Thyroid gland (tissue), 4 donors: ENCODE data around the gene IQSEC1. TPM values are rescaled to one million over a fixed set of nuclear protein-coding genes. Genes with fewer than 3 reads are reported as not detected.

ENCODE experiments used
- DNase-seq, 2 donors: peaks; one replicate each; pipeline ENCODE4 v3.0.0-alpha.2; 2019
- H3K27ac ChIP-seq, 3 donors: fragments of 200-600 bp; sonication (generic); 1 replicate in 2 of 3; 2 replicates in 1 of 3; pipeline ENCODE4 v1.5.1; 2016 to 2019; ENCODE audit warnings: mild to moderate bottlenecking in 1 of 3, moderate library complexity in 1 of 3
- H3K27me3 ChIP-seq: fragments of 200-600 bp; sonication (generic); one replicate; pipeline ENCODE4 v1.5.1; 2019
- H3K36me3 ChIP-seq, 2 donors: fragments of 200-600 bp; sonication (generic); one replicate each; pipeline ENCODE4 v1.5.1; 2016 to 2019
- H3K4me1 ChIP-seq, 2 donors: fragments of 200-600 bp; sonication (generic); one replicate each; pipeline ENCODE4 v1.5.1; 2017 to 2019
- H3K4me3 ChIP-seq, 3 donors: fragments of 200-600 bp; sonication (generic); replicated peaks in 1 of 3; 1 replicate in 2 of 3; 2 replicates in 1 of 3; pipeline ENCODE4 v1.5.1; 2016; ENCODE audit warnings: mild to moderate bottlenecking in 1 of 3
- H3K9me3 ChIP-seq: fragments of 200-600 bp; sonication (generic); one replicate; pipeline ENCODE4 v1.5.1; 2017
- CTCF ChIP-seq, 6 experiments: fragments of 200-600 bp in 3 of 6; fragments of 450-650 bp in 3 of 6; sonication (generic) in 3 of 6; IDR thresholded peaks; one replicate each; pipeline ENCODE4 v1.5.1; 2016 to 2019; ENCODE audit warnings: antibody characterized with exemption in 6 of 6, mild to moderate bottlenecking in 2 of 6, inconsistent platforms in 1 of 6, moderate library complexity in 1 of 6
- POLR2A ChIP-seq, 2 donors: fragments of 450-650 bp; IDR thresholded peaks; one replicate each; pipeline ENCODE4 v1.6.1; 2017; ENCODE audit warnings: antibody characterized with exemption in 2 of 2, mild to moderate bottlenecking in 2 of 2, moderate library complexity in 1 of 2
- WGBS, 2 donors: methylation state at CpG; one replicate each; pipeline ENCODE4 v1.1.5; 2017; 5-methylcytosine and 5-hydroxymethylcytosine counted together
- intact Hi-C: fragments of 100-400 bp; cut with DNase I; formaldehyde crosslinking; loops from one replicate; pipeline ENCODE4 v1.15.1; 2023
- total RNA-seq, 4 donors: library from RNA; depleted of rRNA; stranded (reverse); fragments of >200 nt; gene quantifications; one replicate each; pipeline ENCODE4 v1.2.3, GENCODE V29; 2016

Gene IQSEC1
- total RNA-seq, 4 donors from 2014 or later = 37.1 to 48.3 (median 38.9) TPM

DNA sequence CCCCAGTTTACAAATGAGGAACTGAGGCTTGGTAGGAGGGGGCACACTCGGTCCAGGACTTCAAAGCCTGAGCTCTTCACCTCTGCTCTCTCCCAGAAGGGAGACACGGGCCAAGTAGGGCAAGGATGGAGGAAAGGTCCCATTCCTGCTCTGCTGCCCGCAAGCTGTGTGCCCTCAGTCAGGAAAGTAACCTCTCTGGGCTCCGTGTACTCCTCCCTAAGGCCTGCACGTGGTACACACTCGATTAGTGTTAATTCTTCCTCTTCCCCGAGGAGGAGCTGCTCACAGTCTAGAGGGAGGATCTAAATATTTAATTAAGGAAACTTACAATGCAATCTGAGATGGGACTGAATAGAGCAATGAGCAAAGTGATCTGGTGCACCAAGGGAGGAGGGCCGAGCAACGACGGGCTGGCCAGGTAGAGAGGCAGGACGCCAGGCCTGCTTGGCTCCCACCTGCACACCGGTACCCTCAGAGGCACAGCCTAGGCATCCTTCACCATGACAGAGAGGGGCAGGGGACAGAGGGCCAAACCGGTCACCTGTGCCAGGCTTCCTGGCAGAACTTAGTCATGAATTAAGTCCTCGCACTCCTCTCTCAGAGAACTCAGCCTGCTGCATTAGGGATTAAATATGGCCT lies 47.2 kb upstream of the IQSEC1 start:
- 75% methylated on average over 13 to 14 of the region's 14 CpGs for WGBS, 2 donors

GRCh38 chr3:13119471-13120220 lies 46.4 kb upstream of the IQSEC1 start:
- H3K4me1 ChIP-seq = peaks cover 9 to 19% of the 10 kb centered on the region in 2 donors
- H3K27ac ChIP-seq = no peak overlapping the region
- no peak overlapping the region for H3K4me3 ChIP-seq
- H3K9me3 ChIP-seq = no peaks in the 10 kb centered on the region
- WGBS, 2 donors = 39 to 53% methylated on average over 17 of the region's 17 CpGs
- H3K27me3 ChIP-seq = no peaks in the 10 kb centered on the region
- intact Hi-C loops = no loop called here
- peak; percentile 72 to 83 for DNase-seq
- no peaks in the 10 kb centered on the region for H3K36me3 ChIP-seq
- TF ChIP-seq CTCF (IDR thresholded peaks at IDR 0.05) (no peak), POLR2A (IDR thresholded peaks at IDR 0.05) (no peak)

More for the DNA sequence above, 47.2 kb upstream of the IQSEC1 start:
- no peaks in the 10 kb centered on the region for H3K9me3 ChIP-seq
- H3K4me1 ChIP-seq = peaks cover 9 to 19% of the 10 kb centered on the region in 2 donors
- DNase-seq = no peak
- no peaks in the 10 kb centered on the region for H3K27me3 ChIP-seq
- intact Hi-C loops = no loop called here
- TF ChIP-seq CTCF (IDR thresholded peaks at IDR 0.05) (no peak), POLR2A (IDR thresholded peaks at IDR 0.05) (no peak)
- H3K36me3 ChIP-seq = no peaks in the 10 kb centered on the region
- no peak overlapping the region for H3K27ac ChIP-seq
- H3K4me3 ChIP-seq = no peak overlapping the region

DNA sequence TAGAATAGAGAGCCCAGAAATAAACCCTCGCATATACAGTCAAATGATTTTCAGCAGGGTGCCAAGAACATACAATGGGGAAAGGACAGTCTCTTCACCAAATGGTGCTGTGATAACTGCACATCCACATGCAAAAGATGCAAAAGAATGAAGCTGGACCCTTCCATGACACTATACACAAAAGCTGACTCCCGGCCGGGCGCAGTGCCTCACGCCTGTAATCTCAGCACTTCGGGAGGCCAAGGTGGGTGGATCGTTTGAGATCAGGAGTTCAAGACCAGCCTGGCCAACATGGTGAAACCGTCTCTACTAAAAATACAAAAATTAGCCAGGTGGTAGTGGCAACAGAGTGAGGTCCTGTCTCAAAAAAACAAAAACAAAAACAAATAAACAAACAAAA lies 43.2 kb upstream of the IQSEC1 start:
- intact Hi-C loops = no loop called here
- DNase-seq = no peak
- H3K27me3 ChIP-seq = no peaks in the 10 kb centered on the region

GRCh38 chr3:13115991-13116390 lies 42.8 kb upstream of the IQSEC1 start:
- TF ChIP-seq POLR2A (IDR thresholded peaks at IDR 0.05) = no peak
- TF ChIP-seq CTCF (IDR thresholded peaks at IDR 0.05) = no peak
- DNase-seq = no peak
- WGBS, 2 donors = 90 to 100% methylated on average over 7 of the region's 7 CpGs
- no peaks in the 10 kb centered on the region for H3K27me3 ChIP-seq
- no peak overlapping the region for H3K4me3 ChIP-seq
- H3K27ac ChIP-seq = no peak overlapping the region
- no peaks in the 10 kb centered on the region for H3K9me3 ChIP-seq
- peaks cover 6 to 8% of the 10 kb centered on the region in 2 donors for H3K4me1 ChIP-seq
- H3K36me3 ChIP-seq = no peaks in the 10 kb centered on the region
- intact Hi-C loops = no loop called here

More for the DNA sequence above, 43.2 kb upstream of the IQSEC1 start:
- Histone ChIP-seq H3K36me3 (no peaks in the 10 kb centered on the region), H3K27ac (no peak overlapping the region), H3K4me3 (no peak overlapping the region), H3K9me3 (no peaks in the 10 kb centered on the region), H3K4me1 (peaks cover 3 to 9% of the 10 kb centered on the region in 2 donors)
- WGBS, 2 donors = 79 to 87% methylated on average over 8 of the region's 8 CpGs
- TF ChIP-seq CTCF (IDR thresholded peaks at IDR 0.05) (no peak), POLR2A (IDR thresholded peaks at IDR 0.05) (no peak)

DNA sequence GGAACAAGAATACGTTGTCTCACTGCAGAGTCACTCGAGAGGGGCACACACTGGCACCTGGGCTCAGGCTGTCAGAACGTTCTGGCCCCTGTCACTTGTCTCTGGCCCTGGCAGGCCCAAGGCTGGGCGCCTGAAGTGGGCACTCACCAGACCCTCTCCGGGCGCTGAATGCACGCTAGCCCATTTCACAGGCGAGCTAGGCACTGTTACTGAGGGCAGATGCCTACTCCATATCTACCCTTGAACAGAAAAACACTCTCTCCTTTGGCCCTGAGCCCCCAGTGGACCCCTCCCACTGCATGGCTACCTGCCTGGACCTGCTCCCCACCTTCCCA lies 42.3 kb upstream of the IQSEC1 start:
- WGBS, 2 donors = 87% methylated on average over 8 of the region's 8 CpGs
- Histone ChIP-seq H3K27me3 (no peaks in the 10 kb centered on the region), H3K4me1 (peaks cover 6 to 8% of the 10 kb centered on the region in 2 donors), H3K4me3 (no peak overlapping the region), H3K36me3 (no peaks in the 10 kb centered on the region), H3K9me3 (no peaks in the 10 kb centered on the region), H3K27ac (no peak overlapping the region)
- TF ChIP-seq POLR2A (IDR thresholded peaks at IDR 0.05) = no peak
- TF ChIP-seq CTCF (IDR thresholded peaks at IDR 0.05) = no peak
- DNase-seq = no peak
- intact Hi-C loops = no loop called here
